Measurements from ENCODE around the gene CFAP46. TPM values are rescaled to one million over a fixed set of nuclear protein-coding genes. Genes with fewer than 3 reads are reported as not detected.

Gene CFAP46
- total and polyA plus RNA-seq, 10 of the 15 experiments (the other 5 are each of a cell fraction or from before 2014, with no cell fraction given): 0.01 to 0.18 (median 0.03) TPM; not detected in 7

DNA sequence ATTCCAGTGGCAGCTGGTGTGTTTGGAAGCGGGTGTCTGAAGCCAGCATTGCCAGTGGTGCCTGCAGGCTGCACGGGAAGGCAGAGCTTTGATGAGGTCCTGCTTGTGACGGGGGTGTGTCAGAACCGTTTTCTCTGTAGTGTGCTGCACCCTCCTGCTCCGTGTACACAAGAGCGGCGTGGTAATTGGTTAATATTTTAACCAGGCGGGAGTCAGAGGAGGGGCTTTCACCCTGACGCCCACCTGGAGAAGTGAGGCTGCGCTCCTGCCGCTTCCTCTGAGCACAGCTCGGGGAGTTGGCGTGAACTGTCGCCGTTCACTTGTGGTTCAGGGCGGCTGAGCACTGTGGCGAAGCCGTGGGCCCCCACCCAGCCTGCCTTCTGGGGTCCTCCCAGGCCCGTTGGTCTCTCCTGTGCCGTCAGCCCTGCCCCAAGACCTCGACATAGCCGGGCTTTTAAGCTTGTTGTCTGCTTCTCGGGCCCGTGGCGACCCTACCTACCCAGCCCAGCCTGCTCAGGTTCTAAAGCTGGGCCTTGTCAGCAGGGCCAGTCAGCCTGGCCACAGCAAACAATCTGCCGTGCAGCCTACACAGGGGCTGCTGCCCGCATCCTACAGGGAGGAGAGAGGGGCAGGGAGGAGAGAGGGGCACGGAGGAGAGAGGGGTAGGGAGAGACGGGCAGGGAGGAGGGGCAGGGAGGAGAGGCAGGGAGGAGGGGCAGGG is 168.0 kb downstream of the CFAP46 start:
- H3K4me2 ChIP-seq (ENCODE audit: control insufficient read depth, insufficient read depth): no peak overlapping the region
- no peak overlapping the region for H3K4me3 ChIP-seq
- in situ Hi-C loops (cut with MboI): no loop called here
- no peak overlapping the region for H3K27ac ChIP-seq (ENCODE audit: control insufficient read depth, insufficient read depth)
- ATAC-seq (no peak), DNase-seq (ENCODE audit: low read depth, low spot score) (no peak), FAIRE-seq (no peak)
- ChIA-PET CTCF (no interaction called here), RAD21 (ENCODE audit: unreplicated experiment) (no interaction called here), POLR2A (no interaction called here), SMC1A (ENCODE audit: uncharacterized antibody, unreplicated experiment) (no interaction called here)
- no peaks in the 10 kb centered on the region for H3K4me1 ChIP-seq (ENCODE audit: control insufficient read depth, insufficient read depth, low read length)
- intact Hi-C loops (cut with micrococcal nuclease; ENCODE audit: unreplicated experiment): no loop called here
- 82% methylated on average over 27 of the region's 29 CpGs for WGBS (ENCODE audit: insufficient coverage, insufficient replicate concordance, low lambda C conversion rate, missing lambda C conversion rate)
- H3K79me2 ChIP-seq (ENCODE audit: control insufficient read depth, insufficient read depth, low read length): no peaks in the 10 kb centered on the region
- H3K9me3 ChIP-seq (replicated peaks; ENCODE audit: control insufficient read depth, insufficient read depth, low read length): no peaks in the 10 kb centered on the region; the same call in 2 of the 3 replicates
- no TSS peak for BruUV-seq (replicated peaks)
- no peaks in the 10 kb centered on the region; a peak in 1 of 4 replicates for H3K36me3 ChIP-seq (ENCODE audit: control insufficient read depth in 2 of 2, insufficient read depth in 2 of 2, low read length in 1 of 2)
- no peaks in the 10 kb centered on the region for H4K20me1 ChIP-seq (ENCODE audit: control insufficient read depth, insufficient read depth)
- no peaks in the 10 kb centered on the region for H3K27me3 ChIP-seq (replicated peaks in 1 of 2; ENCODE audit: control insufficient read depth in 2 of 2, insufficient read depth in 2 of 2, low read length in 1 of 2)
- H2AFZ ChIP-seq (ENCODE audit: control insufficient read depth, low read depth, low read length): no peak overlapping the region
- TF ChIP-seq CTCF (IDR thresholded peaks at IDR 0.05 in 2 of 3, conservative IDR thresholded peaks at IDR 0.05 in 1 of 3; ENCODE audit: control insufficient read depth in 2 of 3, extremely low read depth in 1 of 3, insufficient read depth in 1 of 3, low read depth in 3 of 3, low read length in 3 of 3) (no peak), TCF12 (IDR thresholded peaks at IDR 0.05; ENCODE audit: low read depth, low read length) (no peak), EP300 (IDR thresholded peaks at IDR 0.05; ENCODE audit: borderline replicate concordance in 1 of 2, control insufficient read depth in 1 of 2, low read depth in 2 of 2, low read length in 2 of 2) (no peak), SMARCA5 (IDR thresholded peaks at IDR 0.05) (no peak), USF2 (IDR thresholded peaks at IDR 0.05; ENCODE audit: borderline replicate concordance, low read depth, low read length) (no peak), ESRRA (IDR thresholded peaks at IDR 0.05; ENCODE audit: low read length) (no peak), TCF3 (IDR thresholded peaks at IDR 0.05; ENCODE audit: borderline replicate concordance, insufficient read depth, low read depth, low read length) (no peak), CEBPZ (IDR thresholded peaks at IDR 0.05; ENCODE audit: low read depth, low read length) (no peak), FOXM1 (IDR thresholded peaks at IDR 0.05; ENCODE audit: low read depth, low read length) (no peak)
- TF ChIP-seq, protein P1, sequence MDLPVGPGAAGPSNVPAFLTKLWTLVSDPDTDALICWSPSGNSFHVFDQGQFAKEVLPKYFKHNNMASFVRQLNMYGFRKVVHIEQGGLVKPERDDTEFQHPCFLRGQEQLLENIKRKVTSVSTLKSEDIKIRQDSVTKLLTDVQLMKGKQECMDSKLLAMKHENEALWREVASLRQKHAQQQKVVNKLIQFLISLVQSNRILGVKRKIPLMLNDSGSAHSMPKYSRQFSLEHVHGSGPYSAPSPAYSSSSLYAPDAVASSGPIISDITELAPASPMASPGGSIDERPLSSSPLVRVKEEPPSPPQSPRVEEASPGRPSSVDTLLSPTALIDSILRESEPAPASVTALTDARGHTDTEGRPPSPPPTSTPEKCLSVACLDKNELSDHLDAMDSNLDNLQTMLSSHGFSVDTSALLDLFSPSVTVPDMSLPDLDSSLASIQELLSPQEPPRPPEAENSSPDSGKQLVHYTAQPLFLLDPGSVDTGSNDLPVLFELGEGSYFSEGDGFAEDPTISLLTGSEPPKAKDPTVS (IDR thresholded peaks at IDR 0.05; ENCODE audit: low read depth, low read length): no peak
- TF ChIP-seq, protein P2, sequence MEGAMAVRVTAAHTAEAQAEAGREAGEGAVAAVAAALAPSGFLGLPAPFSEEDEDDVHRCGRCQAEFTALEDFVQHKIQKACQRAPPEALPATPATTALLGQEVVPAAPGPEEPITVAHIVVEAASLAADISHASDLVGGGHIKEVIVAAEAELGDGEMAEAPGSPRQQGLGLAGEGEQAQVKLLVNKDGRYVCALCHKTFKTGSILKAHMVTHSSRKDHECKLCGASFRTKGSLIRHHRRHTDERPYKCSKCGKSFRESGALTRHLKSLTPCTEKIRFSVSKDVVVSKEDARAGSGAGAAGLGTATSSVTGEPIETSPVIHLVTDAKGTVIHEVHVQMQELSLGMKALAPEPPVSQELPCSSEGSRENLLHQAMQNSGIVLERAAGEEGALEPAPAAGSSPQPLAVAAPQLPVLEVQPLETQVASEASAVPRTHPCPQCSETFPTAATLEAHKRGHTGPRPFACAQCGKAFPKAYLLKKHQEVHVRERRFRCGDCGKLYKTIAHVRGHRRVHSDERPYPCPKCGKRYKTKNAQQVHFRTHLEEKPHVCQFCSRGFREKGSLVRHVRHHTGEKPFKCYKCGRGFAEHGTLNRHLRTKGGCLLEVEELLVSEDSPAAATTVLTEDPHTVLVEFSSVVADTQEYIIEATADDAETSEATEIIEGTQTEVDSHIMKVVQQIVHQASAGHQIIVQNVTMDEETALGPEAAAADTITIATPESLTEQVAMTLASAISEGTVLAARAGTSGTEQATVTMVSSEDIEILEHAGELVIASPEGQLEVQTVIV (IDR thresholded peaks at IDR 0.05; ENCODE audit: borderline replicate concordance, partially characterized antibody): no peak
- H3K9ac ChIP-seq (ENCODE audit: control insufficient read depth, insufficient read depth, low read length): no peak overlapping the region
